Endodermal cell (in vitro differentiated cells): ENCODE data around the gene CMA1. TPM values are rescaled to one million over a fixed set of nuclear protein-coding genes. Genes with fewer than 3 reads are reported as not detected.

Experiments
- DNase-seq: peaks from one replicate; pipeline ENCODE4 v3.0.0-alpha.2; 2017
- H3K27ac ChIP-seq: 2 replicates; pipeline ENCODE4 v1.5.1; 2013; ENCODE audit warnings: mild to moderate bottlenecking, low read depth, low read length, moderate library complexity
- H3K27me3 ChIP-seq: 2 replicates; pipeline ENCODE4 v1.6.1; 2013; ENCODE audit warnings: mild to moderate bottlenecking, low read length, moderate library complexity; ENCODE audit not compliant: insufficient read depth, control insufficient read depth, poor library complexity, severe bottlenecking
- H3K36me3 ChIP-seq: 2 replicates; pipeline ENCODE4 v1.7.0; 2013; ENCODE audit warnings: mild to moderate bottlenecking, low read length, moderate library complexity; ENCODE audit not compliant: control insufficient read depth, insufficient read depth
- H3K4me1 ChIP-seq: one replicate; pipeline ENCODE4 v1.7.0; 2013; ENCODE audit warnings: low read length; ENCODE audit not compliant: control insufficient read depth, insufficient read depth
- H3K4me3 ChIP-seq: 2 replicates; pipeline ENCODE4 v1.5.1; 2013; ENCODE audit warnings: mild to moderate bottlenecking, low read length, moderate library complexity
- H3K9ac ChIP-seq: 2 replicates; pipeline ENCODE4 v1.6.1; 2013; ENCODE audit warnings: mild to moderate bottlenecking, low read length, moderate library complexity; ENCODE audit not compliant: poor library complexity, severe bottlenecking; ENCODE audit errors: extremely low read depth
- H3K9me3 ChIP-seq: 2 replicates; pipeline ENCODE4 v1.6.1; 2013; ENCODE audit warnings: mild to moderate bottlenecking, low read length, moderate library complexity; ENCODE audit not compliant: control insufficient read depth
- H3K27ac Mint-ChIP-seq: 2 replicates; pipeline ENCODE4 v1.8.0; 2020; ENCODE audit warnings: mixed read lengths
- H3K27me3 Mint-ChIP-seq: 2 replicates; pipeline ENCODE4 v1.8.0; 2021; ENCODE audit warnings: mild to moderate bottlenecking, mixed read lengths; ENCODE audit not compliant: insufficient read depth
- H3K36me3 Mint-ChIP-seq: 2 replicates; pipeline ENCODE4 v1.8.0; 2020; ENCODE audit warnings: low read depth, mixed read lengths
- H3K4me1 Mint-ChIP-seq: 2 replicates; pipeline ENCODE4 v1.8.0; 2020; ENCODE audit warnings: mixed read lengths
- H3K4me3 Mint-ChIP-seq: 2 replicates; pipeline ENCODE4 v1.8.0; 2020; ENCODE audit warnings: mild to moderate bottlenecking, moderate library complexity, mixed read lengths
- H3K9me3 Mint-ChIP-seq: 2 replicates; pipeline ENCODE4 v1.8.0; 2020; ENCODE audit warnings: mild to moderate bottlenecking, mixed read lengths
- CTCF ChIP-seq: fragments of 200-600 bp; sonication (generic); conservative IDR thresholded peaks from 2 replicates; pipeline ENCODE4 v1.5.0; 2021; ENCODE audit warnings: antibody characterized with exemption, mild to moderate bottlenecking
- WGBS, 2 experiments: methylation state at CpG; one replicate each; pipeline versions ENCODE4 v1.1.5 to v1.1.7; 2013; ENCODE audit warnings: missing lambda C conversion rate in 2 of 2, mixed read lengths in 1 of 2; ENCODE audit not compliant: insufficient coverage in 1 of 2, insufficient read length in 1 of 2; 5-methylcytosine and 5-hydroxymethylcytosine counted together
- total RNA-seq, 2 donors: library from RNA; stranded (reverse); fragmentation: NEBNext Ultra II Directional in 1 of 2; extraction: Animal tissue kit (Norgen Biotek cat#: 25700) in 1 of 2; gene quantifications; 2 replicates in 1 of 2; 3 replicates in 1 of 2; pipeline ENCODE4 v1.2.1, GENCODE V29; 2021

Gene CMA1
- total RNA-seq, 2 donors from 2014 or later: not detected

- no peak overlapping the region for H3K27ac Mint-ChIP-seq
- no peak overlapping the region for H3K4me3 Mint-ChIP-seq
- H3K9me3 Mint-ChIP-seq: peaks cover 7% of the 10 kb centered on the region
These were observed 46.7 kb downstream of the CMA1 start for GRCh38 chr14:24461336-24461735.

GRCh38 chr14:24459331-24459730 lies 48.7 kb downstream of the CMA1 start:
- Mint-ChIP-seq H3K36me3 (peaks cover 16% of the 10 kb centered on the region), H3K4me1 (no peaks in the 10 kb centered on the region), H3K4me3 (no peak overlapping the region), H3K9me3 (peaks cover 18% of the 10 kb centered on the region), H3K27me3 (peaks cover 2% of the 10 kb centered on the region), H3K27ac (no peak overlapping the region)
- Histone ChIP-seq H3K27me3 (no peaks in the 10 kb centered on the region), H3K4me1 (no peaks in the 10 kb centered on the region), H3K9ac (no peak overlapping the region), H3K9me3 (peaks cover 28% of the 10 kb centered on the region), H3K4me3 (no peak overlapping the region), H3K27ac (no peak overlapping the region), H3K36me3 (peaks cover 3% of the 10 kb centered on the region)
- WGBS, 2 experiments: 88 to 92% methylated on average over 1 to 3 of the region's 3 CpGs
- TF ChIP-seq CTCF: no peak
- DNase-seq: no peak

More at GRCh38 chr14:24461336-24461735, 46.7 kb downstream of the CMA1 start:
- no peak for TF ChIP-seq CTCF
- peaks cover 1% of the 10 kb centered on the region for H3K27me3 Mint-ChIP-seq
- Histone ChIP-seq H3K9me3 (peaks cover 9% of the 10 kb centered on the region), H3K27ac (no peak overlapping the region), H3K4me3 (no peak overlapping the region), H3K9ac (no peak overlapping the region), H3K4me1 (no peaks in the 10 kb centered on the region), H3K27me3 (no peaks in the 10 kb centered on the region), H3K36me3 (no peaks in the 10 kb centered on the region)
- no peaks in the 10 kb centered on the region for H3K4me1 Mint-ChIP-seq
- DNase-seq: no peak
- H3K36me3 Mint-ChIP-seq: peaks cover 8% of the 10 kb centered on the region

- H3K9me3 Mint-ChIP-seq: peaks cover 24% of the 10 kb centered on the region
- H3K27me3 Mint-ChIP-seq: peaks cover 2% of the 10 kb centered on the region
- Histone ChIP-seq H3K36me3 (peaks cover 9% of the 10 kb centered on the region), H3K4me3 (no peak overlapping the region), H3K27ac (no peak overlapping the region), H3K9me3 (peaks cover 34% of the 10 kb centered on the region), H3K4me1 (no peaks in the 10 kb centered on the region), H3K9ac (no peak overlapping the region), H3K27me3 (no peaks in the 10 kb centered on the region)
- no peak for TF ChIP-seq CTCF
- no peaks in the 10 kb centered on the region for H3K4me1 Mint-ChIP-seq
- peaks cover 22% of the 10 kb centered on the region for H3K36me3 Mint-ChIP-seq
- no peak overlapping the region for H3K4me3 Mint-ChIP-seq
- DNase-seq: no peak
- H3K27ac Mint-ChIP-seq: no peak overlapping the region
- WGBS, 2 experiments: 71 to 74% methylated on average over 1 of the region's 1 CpG
These were observed 49.3 kb downstream of the CMA1 start for GRCh38 chr14:24458736-24459135.
